Panc1 (cell line): Measurements from ENCODE around the gene TRIO.

ENCODE experiments used
- CTCF ChIP-seq: fragments of 450-650 bp; IDR thresholded peaks from 2 replicates; pipeline ENCODE4 v1.5.1; 2017; ENCODE audit warnings: mild to moderate bottlenecking
- POLR2AphosphoS5 ChIP-seq: IDR thresholded peaks from 2 replicates; pipeline ENCODE4 v1.6.1; 2012; ENCODE audit warnings: mild to moderate bottlenecking, low read depth, low read length, moderate library complexity
- SIN3A ChIP-seq: IDR thresholded peaks from 2 replicates; pipeline ENCODE4 v1.6.1; 2012; ENCODE audit warnings: low read depth, mild to moderate bottlenecking, low read length, moderate library complexity, borderline replicate concordance; ENCODE audit not compliant: insufficient read depth
- TF ChIP-seq, protein P1 (sequence below), 2 experiments: IDR thresholded peaks; 2 replicates each; pipeline ENCODE4 v1.6.1; 2011 to 2012; ENCODE audit warnings: low read depth in 2 of 2, control low read depth in 1 of 2, low read length in 1 of 2, mild to moderate bottlenecking in 1 of 2, moderate library complexity in 1 of 2; ENCODE audit not compliant: insufficient read depth in 1 of 2

GRCh38 chr5:14123551-14123950 lies 19.6 kb upstream of the TRIO start:
- TF ChIP-seq CTCF (no peak), SIN3A (no peak), POLR2AphosphoS5 (no peak)
- TF ChIP-seq, protein P1, sequence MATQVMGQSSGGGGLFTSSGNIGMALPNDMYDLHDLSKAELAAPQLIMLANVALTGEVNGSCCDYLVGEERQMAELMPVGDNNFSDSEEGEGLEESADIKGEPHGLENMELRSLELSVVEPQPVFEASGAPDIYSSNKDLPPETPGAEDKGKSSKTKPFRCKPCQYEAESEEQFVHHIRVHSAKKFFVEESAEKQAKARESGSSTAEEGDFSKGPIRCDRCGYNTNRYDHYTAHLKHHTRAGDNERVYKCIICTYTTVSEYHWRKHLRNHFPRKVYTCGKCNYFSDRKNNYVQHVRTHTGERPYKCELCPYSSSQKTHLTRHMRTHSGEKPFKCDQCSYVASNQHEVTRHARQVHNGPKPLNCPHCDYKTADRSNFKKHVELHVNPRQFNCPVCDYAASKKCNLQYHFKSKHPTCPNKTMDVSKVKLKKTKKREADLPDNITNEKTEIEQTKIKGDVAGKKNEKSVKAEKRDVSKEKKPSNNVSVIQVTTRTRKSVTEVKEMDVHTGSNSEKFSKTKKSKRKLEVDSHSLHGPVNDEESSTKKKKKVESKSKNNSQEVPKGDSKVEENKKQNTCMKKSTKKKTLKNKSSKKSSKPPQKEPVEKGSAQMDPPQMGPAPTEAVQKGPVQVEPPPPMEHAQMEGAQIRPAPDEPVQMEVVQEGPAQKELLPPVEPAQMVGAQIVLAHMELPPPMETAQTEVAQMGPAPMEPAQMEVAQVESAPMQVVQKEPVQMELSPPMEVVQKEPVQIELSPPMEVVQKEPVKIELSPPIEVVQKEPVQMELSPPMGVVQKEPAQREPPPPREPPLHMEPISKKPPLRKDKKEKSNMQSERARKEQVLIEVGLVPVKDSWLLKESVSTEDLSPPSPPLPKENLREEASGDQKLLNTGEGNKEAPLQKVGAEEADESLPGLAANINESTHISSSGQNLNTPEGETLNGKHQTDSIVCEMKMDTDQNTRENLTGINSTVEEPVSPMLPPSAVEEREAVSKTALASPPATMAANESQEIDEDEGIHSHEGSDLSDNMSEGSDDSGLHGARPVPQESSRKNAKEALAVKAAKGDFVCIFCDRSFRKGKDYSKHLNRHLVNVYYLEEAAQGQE (IDR thresholded peaks at IDR 0.05; ENCODE audit: insufficient read depth in 1 of 2, low read depth in 2 of 2, low read length in 1 of 2) = no peak
